22Rv1 (cell line): ENCODE measurements around the gene HIPK4.

Experiments used
- CTCF ChIP-seq: fragments of 450-650 bp; IDR thresholded peaks from 2 replicates; pipeline ENCODE4 v1.5.1; 2017; ENCODE audit warnings: mild to moderate bottlenecking
- ZFX ChIP-seq: fragments of 450-650 bp; IDR thresholded peaks from 2 replicates; pipeline ENCODE4 v1.6.1; 2017; ENCODE audit warnings: antibody characterized with exemption, borderline replicate concordance

- TF ChIP-seq CTCF (no peak), ZFX (no peak)
Measured at GRCh38 chr19:40415768-40416167, 25.8 kb upstream of the HIPK4 start.
